ENCODE data around the gene ARL14EP.

DNA sequence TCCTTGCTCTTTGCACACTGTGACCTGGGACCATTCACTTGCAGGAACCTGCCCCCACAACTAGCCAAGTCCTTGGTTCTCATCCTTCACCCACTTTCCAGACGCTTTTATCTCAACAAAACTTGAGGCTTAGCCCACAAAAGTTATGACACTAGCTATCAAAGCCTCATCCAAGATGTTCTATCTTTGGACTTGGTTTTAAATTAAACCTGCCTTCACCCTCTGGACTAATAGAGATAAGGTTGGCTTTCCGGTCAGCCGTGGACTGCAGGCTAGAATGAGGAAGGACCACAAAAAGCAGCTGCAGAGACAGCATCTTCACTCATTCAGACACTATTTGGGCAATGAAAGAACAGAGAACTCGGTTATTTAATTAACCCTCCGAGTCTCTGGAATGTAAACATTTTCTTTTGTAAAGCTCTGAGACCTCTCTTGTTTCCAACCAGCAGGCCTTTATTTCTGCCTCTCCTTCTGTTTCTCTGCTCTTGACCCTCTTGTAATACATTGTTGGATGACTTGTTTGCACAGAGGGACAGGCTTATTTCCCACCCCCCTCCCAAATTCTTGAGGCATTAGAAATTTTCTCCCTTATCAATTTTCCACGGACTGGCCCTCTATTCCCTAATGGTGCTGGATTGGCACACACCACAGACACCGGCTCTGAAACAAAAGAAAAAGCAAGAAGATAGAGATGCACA lies 41.4 kb downstream of the ARL14EP start:
- TF ChIP-seq MAX (IDR thresholded peaks at IDR 0.05) (no peak), CTCF (IDR thresholded peaks at IDR 0.05) (no peak), NFE2L2 (conservative IDR thresholded peaks at IDR 0.05; ENCODE audit: low read length) (no peak), KDM1A (IDR thresholded peaks at IDR 0.05; ENCODE audit: low read depth) (no peak), CBX8 (IDR thresholded peaks at IDR 0.05) (no peak)
- TF ChIP-seq, protein P1, sequence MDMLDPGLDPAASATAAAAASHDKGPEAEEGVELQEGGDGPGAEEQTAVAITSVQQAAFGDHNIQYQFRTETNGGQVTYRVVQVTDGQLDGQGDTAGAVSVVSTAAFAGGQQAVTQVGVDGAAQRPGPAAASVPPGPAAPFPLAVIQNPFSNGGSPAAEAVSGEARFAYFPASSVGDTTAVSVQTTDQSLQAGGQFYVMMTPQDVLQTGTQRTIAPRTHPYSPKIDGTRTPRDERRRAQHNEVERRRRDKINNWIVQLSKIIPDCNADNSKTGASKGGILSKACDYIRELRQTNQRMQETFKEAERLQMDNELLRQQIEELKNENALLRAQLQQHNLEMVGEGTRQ (IDR thresholded peaks at IDR 0.05), result no peak
- TF ChIP-seq, protein P2, sequence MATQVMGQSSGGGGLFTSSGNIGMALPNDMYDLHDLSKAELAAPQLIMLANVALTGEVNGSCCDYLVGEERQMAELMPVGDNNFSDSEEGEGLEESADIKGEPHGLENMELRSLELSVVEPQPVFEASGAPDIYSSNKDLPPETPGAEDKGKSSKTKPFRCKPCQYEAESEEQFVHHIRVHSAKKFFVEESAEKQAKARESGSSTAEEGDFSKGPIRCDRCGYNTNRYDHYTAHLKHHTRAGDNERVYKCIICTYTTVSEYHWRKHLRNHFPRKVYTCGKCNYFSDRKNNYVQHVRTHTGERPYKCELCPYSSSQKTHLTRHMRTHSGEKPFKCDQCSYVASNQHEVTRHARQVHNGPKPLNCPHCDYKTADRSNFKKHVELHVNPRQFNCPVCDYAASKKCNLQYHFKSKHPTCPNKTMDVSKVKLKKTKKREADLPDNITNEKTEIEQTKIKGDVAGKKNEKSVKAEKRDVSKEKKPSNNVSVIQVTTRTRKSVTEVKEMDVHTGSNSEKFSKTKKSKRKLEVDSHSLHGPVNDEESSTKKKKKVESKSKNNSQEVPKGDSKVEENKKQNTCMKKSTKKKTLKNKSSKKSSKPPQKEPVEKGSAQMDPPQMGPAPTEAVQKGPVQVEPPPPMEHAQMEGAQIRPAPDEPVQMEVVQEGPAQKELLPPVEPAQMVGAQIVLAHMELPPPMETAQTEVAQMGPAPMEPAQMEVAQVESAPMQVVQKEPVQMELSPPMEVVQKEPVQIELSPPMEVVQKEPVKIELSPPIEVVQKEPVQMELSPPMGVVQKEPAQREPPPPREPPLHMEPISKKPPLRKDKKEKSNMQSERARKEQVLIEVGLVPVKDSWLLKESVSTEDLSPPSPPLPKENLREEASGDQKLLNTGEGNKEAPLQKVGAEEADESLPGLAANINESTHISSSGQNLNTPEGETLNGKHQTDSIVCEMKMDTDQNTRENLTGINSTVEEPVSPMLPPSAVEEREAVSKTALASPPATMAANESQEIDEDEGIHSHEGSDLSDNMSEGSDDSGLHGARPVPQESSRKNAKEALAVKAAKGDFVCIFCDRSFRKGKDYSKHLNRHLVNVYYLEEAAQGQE (IDR thresholded peaks at IDR 0.05), result no peak
